IMR-90 (cell line): ENCODE measurements around the gene RTN4IP1. TPM values are rescaled to one million over a fixed set of nuclear protein-coding genes. Genes with fewer than 3 reads are reported as not detected.

ENCODE experiments used
- ATAC-seq: fragments of 200-7000 bp; cut with Tn5 transposase; 2 replicates; pipeline ENCODE4 v1.9.1; 2020; ENCODE audit warnings: low read depth, mild to moderate bottlenecking, moderate library complexity
- BruUV-seq: library from RNA; stranded (reverse); fragments of 400-500 nt; replicated peaks from 2 replicates; lab custom pipeline; 2021; lab: Mats Ljungman, UMichigan
- CTCF ChIA-PET: fragments of 300-600 bp; formaldehyde crosslinking; extraction: SDS; loops from one replicate; lab custom pipeline; 2021; ENCODE audit warnings: antibody characterized with exemption; lab: Yijun Ruan, JAX
- POLR2A ChIA-PET: fragments of 300-600 bp; sonication (Branson Sonifier 250); formaldehyde crosslinking; loops from one replicate; lab custom pipeline; 2022; ENCODE audit warnings: antibody characterized with exemption; ENCODE audit not compliant: unreplicated experiment; lab: Charles Lee
- DNase-seq: peaks from one replicate; pipeline ENCODE4 v3.0.0; 2013
- H2AFZ ChIP-seq: replicated peaks from 2 replicates; pipeline ENCODE3; 2013; ENCODE audit warnings: low read length, mild to moderate bottlenecking; ENCODE audit not compliant: poor library complexity
- H2AK5ac ChIP-seq: 2 replicates; pipeline ENCODE4 v1.6.1; 2013; ENCODE audit warnings: low read depth, low read length, inconsistent platforms
- H2AK9ac ChIP-seq: replicated peaks from 2 replicates; pipeline ENCODE3; 2013; ENCODE audit warnings: mild to moderate bottlenecking, low read depth, low read length, moderate library complexity; ENCODE audit not compliant: poor library complexity
- H2BK120ac ChIP-seq: 2 replicates; pipeline ENCODE4 v1.6.1; 2013; ENCODE audit warnings: low read depth, low read length, inconsistent platforms
- H2BK15ac ChIP-seq: 3 replicates; pipeline ENCODE4 v1.6.1; 2013; ENCODE audit warnings: low read depth, low read length, inconsistent platforms
- H2BK20ac ChIP-seq: 2 replicates; pipeline ENCODE4 v1.6.1; 2013; ENCODE audit warnings: low read depth, mild to moderate bottlenecking, inconsistent platforms, low read length, moderate library complexity
- H2BK5ac ChIP-seq: 2 replicates; pipeline ENCODE4 v1.6.1; 2013; ENCODE audit warnings: mild to moderate bottlenecking, low read depth, low read length, inconsistent platforms; ENCODE audit not compliant: poor library complexity, severe bottlenecking
- H3K14ac ChIP-seq: replicated peaks from 2 replicates; pipeline ENCODE4 v1.6.1; 2013; ENCODE audit warnings: low read depth, low read length, inconsistent platforms
- H3K18ac ChIP-seq: 2 replicates; pipeline ENCODE4 v1.6.1; 2013; ENCODE audit warnings: low read depth, low read length, control low read depth
- H3K23ac ChIP-seq: 2 replicates; pipeline ENCODE4 v1.6.1; 2013; ENCODE audit warnings: low read depth, low read length, inconsistent platforms
- H3K27ac ChIP-seq: 2 replicates; pipeline ENCODE4 v1.5.1; 2013; ENCODE audit warnings: mild to moderate bottlenecking, control low read depth, low read length; ENCODE audit not compliant: insufficient read depth
- H3K27me3 ChIP-seq: 2 replicates; pipeline ENCODE4 v1.6.1; 2013; ENCODE audit warnings: low read length; ENCODE audit not compliant: control insufficient read depth, insufficient read depth
- H3K36me3 ChIP-seq: 2 replicates; pipeline ENCODE4 v1.6.1; 2013; ENCODE audit warnings: low read length, mixed read lengths; ENCODE audit not compliant: control insufficient read depth, insufficient read depth
- H3K4ac ChIP-seq: 2 replicates; pipeline ENCODE4 v1.6.1; 2013; ENCODE audit warnings: low read depth, low read length, inconsistent platforms
- H3K4me1 ChIP-seq: 2 replicates; pipeline ENCODE4 v1.6.1; 2013; ENCODE audit warnings: low read length, mixed read lengths; ENCODE audit not compliant: control insufficient read depth, insufficient read depth
- H3K4me2 ChIP-seq: 2 replicates; pipeline ENCODE4 v1.6.1; 2013; ENCODE audit warnings: low read depth, mild to moderate bottlenecking, control low read depth, low read length, moderate library complexity
- H3K4me3 ChIP-seq: 2 replicates; pipeline ENCODE4 v1.5.1; 2013; ENCODE audit warnings: low read depth, mild to moderate bottlenecking, control low read depth, low read length, moderate library complexity; ENCODE audit not compliant: insufficient read depth
- H3K56ac ChIP-seq: 2 replicates; pipeline ENCODE4 v1.6.1; 2013; ENCODE audit warnings: low read length, inconsistent platforms; ENCODE audit not compliant: insufficient read depth; ENCODE audit errors: extremely low read depth
- H3K79me1 ChIP-seq, 2 experiments: 2 replicates each; pipeline ENCODE4 v1.6.1; 2013; ENCODE audit warnings: low read length in 2 of 2, inconsistent platforms in 1 of 2, low read depth in 1 of 2
- H3K9ac ChIP-seq: 2 replicates; pipeline ENCODE4 v1.6.1; 2013; ENCODE audit warnings: low read depth, low read length, control low read depth
- H3K9me1 ChIP-seq: 2 replicates; pipeline ENCODE4 v1.6.1; 2013; ENCODE audit warnings: low read length, inconsistent platforms; ENCODE audit not compliant: insufficient read depth
- H3K9me3 ChIP-seq: 2 replicates; pipeline ENCODE4 v1.6.1; 2013; ENCODE audit warnings: low read length; ENCODE audit not compliant: control insufficient read depth, insufficient read depth
- H4K20me1 ChIP-seq: 2 replicates; pipeline ENCODE4 v1.6.1; 2013; ENCODE audit warnings: low read length, inconsistent platforms; ENCODE audit not compliant: insufficient read depth
- H4K5ac ChIP-seq: 2 replicates; pipeline ENCODE4 v1.6.1; 2013; ENCODE audit warnings: mild to moderate bottlenecking, low read depth, low read length, control low read depth
- H4K8ac ChIP-seq, 2 experiments: 2 replicates each; pipeline ENCODE4 v1.6.1; 2013; ENCODE audit warnings: low read depth in 2 of 2, low read length in 2 of 2, control low read depth in 1 of 2, inconsistent platforms in 1 of 2
- H4K91ac ChIP-seq: 2 replicates; pipeline ENCODE4 v1.6.1; 2013; ENCODE audit warnings: low read depth, low read length, inconsistent platforms; ENCODE audit not compliant: insufficient read depth
- CEBPB ChIP-seq: IDR thresholded peaks from 2 replicates; pipeline ENCODE4 v1.6.1; 2012; ENCODE audit warnings: low read depth, low read length, improper control_type of control experiment
- CHD1 ChIP-seq: IDR thresholded peaks from 2 replicates; pipeline ENCODE4 v1.6.1; 2012; ENCODE audit warnings: low read depth, low read length, improper control_type of control experiment
- FOS ChIP-seq: fragments of 150-350 bp; IDR thresholded peaks from 2 replicates; pipeline ENCODE4 v1.6.1; 2016; ENCODE audit warnings: low read depth, low read length
- MAFK ChIP-seq: IDR thresholded peaks from 2 replicates; pipeline ENCODE4 v1.6.1; 2012; ENCODE audit warnings: low read depth, low read length, improper control_type of control experiment
- NFE2L2 ChIP-seq: fragments of 150-350 bp; IDR thresholded peaks from 2 replicates; pipeline ENCODE4 v1.6.1; 2016; ENCODE audit warnings: low read depth, mild to moderate bottlenecking, low read length
- POLR2A ChIP-seq: IDR thresholded peaks from 2 replicates; pipeline ENCODE4 v1.6.1; 2012; ENCODE audit warnings: mild to moderate bottlenecking, low read depth, low read length
- WGBS, 2 experiments: methylation state at CpG; one replicate each; pipeline versions ENCODE4 v1.1.5 to v1.1.7; 2013; ENCODE audit warnings: missing lambda C conversion rate in 2 of 2; ENCODE audit not compliant: insufficient read length in 1 of 2; ENCODE audit errors: extremely low coverage in 2 of 2; 5-methylcytosine and 5-hydroxymethylcytosine counted together
- dilution Hi-C: fragments of 300-500 bp; cut with HindIII; formaldehyde crosslinking; loops from one replicate; pipeline ENCODE4 v1.14.3; 2018; ENCODE audit warnings: low sequenced_read_pairs; ENCODE audit not compliant: unreplicated experiment
- in situ Hi-C: fragments of 300-500 bp; cut with MboI; formaldehyde crosslinking; loops from 3 replicates; pipeline ENCODE4 v1.14.3; 2019; ENCODE audit warnings: low sequenced_read_pairs, inconsistent platforms, mixed read lengths
- intact Hi-C: fragments of 100-400 bp; cut with micrococcal nuclease; formaldehyde crosslinking; loops from 2 replicates; pipeline ENCODE4 v1.10.0; 2022
- polyA plus RNA-seq, 3 experiments: library from polyadenylated mRNA; depleted of rRNA; stranded (reverse); fragments of >200 nt; gene quantifications; 2 replicates each; pipeline ENCODE4 v1.2.3, GENCODE V29; 2012; ENCODE audit warnings: low replicate concordance in 1 of 3
- total RNA-seq: library from RNA; depleted of rRNA; stranded (reverse); fragments of >200 nt; gene quantifications from 2 replicates; pipeline ENCODE4 v1.2.3, GENCODE V29; 2012

RTN4IP1 gene
- total and polyA plus RNA-seq, 2 of the 4 experiments (the other 2 are of a cell fraction) = 5.7 to 9.9 TPM

GRCh38 chr6:106546691-106547414 lies 82.4 kb downstream of the RTN4IP1 start:
- CTCF ChIA-PET = interaction anchor here (0.6 kb wide), 1 partner anchor 186 kb away, joined by 3 read pairs; the partner anchor contains the start of gene CRYBG1
- no peak overlapping the region for H2AFZ ChIP-seq
- peaks cover 10% of the 10 kb centered on the region for H3K4me1 ChIP-seq
- peak overlapping the region; percentile 88 for H2BK5ac ChIP-seq
- H4K8ac ChIP-seq = peak overlapping the region in 1 of 2 experiments; percentile 65; a peak in 2 of 4 replicates
- no peaks in the 10 kb centered on the region for H4K20me1 ChIP-seq
- 0 out of 2 replicates have a peak overlapping the region, but pooled peaks have one; percentile 27 for H3K14ac ChIP-seq
- ATAC-seq = peak; percentile 59
- peak; percentile 84 for DNase-seq
- intact Hi-C loops (no loop called here), in situ Hi-C loops (no loop called here), dilution Hi-C loops (no loop called here)
- H2BK120ac ChIP-seq = peak overlapping the region; percentile 67
- no CpG with 5 or more reads among the region's 5 CpGs for WGBS, 2 experiments
- H4K91ac ChIP-seq = peak overlapping the region; percentile 46; the same call in 1 of the 2 replicates
- H3K9me1 ChIP-seq = peaks cover 8% of the 10 kb centered on the region; the same call in 1 of the 2 replicates
- no peak overlapping the region; the same call in 1 of the 2 replicates for H3K56ac ChIP-seq
- H3K27ac ChIP-seq = peak overlapping the region; percentile 90; the same call in 1 of the 2 replicates
- POLR2A ChIA-PET = no interaction called here
- peak overlapping the region; percentile 71; the same call in 1 of the 2 replicates for H4K5ac ChIP-seq
- no TSS peak for BruUV-seq
- H2AK9ac ChIP-seq = no peak overlapping the region
- H3K27me3 ChIP-seq = no peaks in the 10 kb centered on the region
- peak overlapping the region; percentile 49 for H3K4ac ChIP-seq
- peak overlapping the region; percentile 54 for H2BK20ac ChIP-seq
- no peaks in the 10 kb centered on the region for H3K9me3 ChIP-seq
- peak overlapping the region; percentile 26; the same call in 1 of the 3 replicates for H2BK15ac ChIP-seq
- H3K36me3 ChIP-seq = no peaks in the 10 kb centered on the region
- no peak overlapping the region for H3K9ac ChIP-seq
- no peaks in the 10 kb centered on the region for H3K79me1 ChIP-seq
- H3K18ac ChIP-seq = peak overlapping the region; percentile 87
- TF ChIP-seq FOS (peak; percentile 52; the same call in 1 of the 2 replicates), CEBPB (no peak), MAFK (no peak), POLR2A (no peak), NFE2L2 (peak; percentile 62; the same call in 1 of the 2 replicates), CHD1 (no peak)
- H3K4me2 ChIP-seq = peak overlapping the region; percentile 68; the same call in 1 of the 2 replicates
- no peak overlapping the region for H2AK5ac ChIP-seq
- no peak overlapping the region for H3K4me3 ChIP-seq
- H3K23ac ChIP-seq = no peak overlapping the region
